HG02642 (cell line): Measurements from ENCODE around the gene IRF4.

Experiments used
- ATAC-seq: cut with Tn5 transposase; IDR thresholded peaks from one replicate; pipeline ENCODE4 v1.9.1; 2021; ENCODE audit warnings: mild to moderate bottlenecking; ENCODE audit not compliant: unreplicated experiment, poor library complexity

Gene IRF4

DNA sequence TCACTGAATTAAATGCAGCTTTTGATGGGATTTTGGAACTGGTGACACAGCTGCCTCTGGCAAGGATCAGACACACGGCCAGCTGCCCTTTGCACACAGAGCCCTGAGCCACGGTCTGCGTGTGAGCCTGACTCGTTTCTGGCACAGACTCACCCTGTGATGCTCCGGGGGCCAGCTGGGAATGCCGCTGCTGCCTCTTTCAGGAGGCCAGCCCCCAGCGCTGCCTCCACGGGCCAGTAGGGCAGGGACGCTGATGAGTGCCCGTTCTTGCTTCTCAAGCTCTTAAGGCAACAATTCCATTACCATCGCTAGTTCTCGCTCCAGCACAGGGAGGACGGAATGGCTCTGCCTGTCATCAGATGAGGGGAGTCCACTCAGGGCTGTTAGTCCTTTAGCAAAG, 61.6 kb downstream of the IRF4 start:
- ATAC-seq: no peak

DNA sequence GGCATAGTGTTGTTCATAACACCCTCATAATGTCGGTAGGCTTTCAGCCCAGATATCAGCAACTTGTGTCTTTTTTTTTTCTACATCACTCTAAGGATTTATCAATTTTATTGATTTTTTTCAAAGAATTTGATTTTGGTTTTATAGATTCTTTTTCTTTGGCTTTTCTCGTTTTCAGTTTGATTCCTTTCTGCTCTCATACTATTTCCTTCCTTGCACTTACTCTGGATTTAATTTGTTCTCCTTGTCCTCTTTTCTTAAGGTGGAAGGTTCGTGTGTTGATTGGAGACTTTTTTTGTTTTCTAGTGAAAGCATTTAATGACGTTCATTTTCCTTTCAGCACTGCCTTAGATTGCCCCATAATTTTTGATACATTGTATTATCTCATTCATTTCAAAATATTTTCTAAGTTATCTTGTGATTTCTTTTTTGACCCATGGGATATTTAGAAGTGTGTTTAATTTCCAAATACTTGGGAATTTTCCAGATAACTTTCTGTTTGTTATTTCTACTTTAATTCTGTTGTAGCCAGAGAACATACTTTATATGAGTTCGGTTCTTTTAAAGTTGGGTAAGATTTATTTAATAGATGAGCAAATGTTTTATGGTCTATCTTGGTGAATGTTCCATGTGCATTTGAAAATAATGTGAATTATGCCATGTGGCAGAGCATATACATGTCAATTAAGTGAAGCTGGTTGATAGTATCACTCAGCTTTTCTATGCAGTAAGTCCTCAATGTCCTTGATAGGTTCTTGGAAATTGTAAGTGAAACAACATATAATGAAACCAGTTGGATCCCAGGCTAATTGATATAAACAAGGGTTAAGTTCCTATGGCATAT, 62.8 kb downstream of the IRF4 start:
- ATAC-seq: no peak

DNA sequence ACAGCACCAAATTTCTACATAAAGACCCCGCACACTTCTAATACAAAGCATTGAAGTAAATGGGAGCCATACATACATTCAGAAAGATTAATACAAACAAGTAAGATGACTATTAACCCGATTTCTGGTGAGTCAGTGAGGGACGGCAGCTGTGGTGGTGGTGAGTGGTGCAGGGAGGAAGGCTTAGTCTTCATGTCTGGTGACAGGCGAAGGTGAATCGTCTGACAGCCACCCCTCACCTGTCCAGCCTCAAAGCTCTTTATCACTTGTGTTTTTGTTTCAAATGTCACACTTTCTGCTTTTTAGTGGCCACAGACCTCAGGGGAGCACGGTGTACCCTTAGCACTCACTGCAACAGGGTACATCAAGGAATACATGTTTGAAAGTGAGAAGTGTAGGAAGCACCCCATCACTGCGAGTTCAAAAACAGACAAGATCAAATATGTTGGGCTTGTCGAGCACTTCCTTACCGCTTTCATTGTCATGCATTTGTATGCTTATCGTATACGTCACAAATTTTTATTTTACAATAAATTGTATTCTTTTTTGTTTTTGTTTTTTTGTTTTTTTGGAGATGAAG, 63.5 kb downstream of the IRF4 start:
- ATAC-seq: no peak

DNA sequence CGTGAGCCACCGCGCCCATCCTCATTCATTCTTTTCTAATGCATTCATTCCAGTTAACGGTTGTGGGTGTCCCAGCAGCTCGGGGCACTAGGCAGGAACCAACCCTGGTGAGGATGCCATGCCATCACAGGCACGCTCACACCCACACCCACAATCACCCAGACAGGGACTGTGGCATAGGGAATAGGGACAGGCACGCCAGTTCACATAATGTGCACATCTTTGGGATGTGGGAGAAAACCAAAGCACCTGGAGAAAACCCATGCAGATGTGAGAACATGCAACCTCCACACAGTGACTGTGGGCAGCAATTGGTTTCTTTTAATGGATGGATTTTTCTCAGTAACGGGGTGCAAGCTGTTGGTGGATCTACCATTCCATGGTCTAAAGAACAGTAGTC, 64.3 kb downstream of the IRF4 start:
- ATAC-seq: no peak

DNA sequence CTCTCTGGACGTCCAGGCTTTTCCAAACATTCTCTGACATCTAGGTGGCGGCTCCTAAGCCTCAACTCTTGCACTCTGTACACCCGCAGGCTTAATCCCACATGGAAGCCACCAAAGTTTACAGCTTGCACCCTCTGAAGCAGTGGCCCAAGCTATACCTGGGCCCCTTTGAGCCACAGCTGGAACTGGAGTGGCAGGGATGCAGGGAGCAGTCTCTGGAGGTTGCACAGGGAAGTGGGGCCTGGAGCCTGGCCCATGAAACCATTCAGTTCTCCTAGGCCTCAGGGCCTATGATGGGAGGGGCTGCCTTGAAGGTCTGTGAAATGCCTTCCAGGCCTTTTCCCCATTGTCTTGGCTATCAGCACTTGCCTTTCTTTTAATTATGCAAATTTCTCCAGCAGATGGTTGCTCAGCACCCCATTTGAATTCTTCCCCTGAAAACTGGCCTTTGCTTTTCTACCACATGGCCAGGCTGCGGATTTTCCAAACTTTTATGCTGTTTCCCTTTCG, 64.9 kb downstream of the IRF4 start:
- no peak for ATAC-seq

DNA sequence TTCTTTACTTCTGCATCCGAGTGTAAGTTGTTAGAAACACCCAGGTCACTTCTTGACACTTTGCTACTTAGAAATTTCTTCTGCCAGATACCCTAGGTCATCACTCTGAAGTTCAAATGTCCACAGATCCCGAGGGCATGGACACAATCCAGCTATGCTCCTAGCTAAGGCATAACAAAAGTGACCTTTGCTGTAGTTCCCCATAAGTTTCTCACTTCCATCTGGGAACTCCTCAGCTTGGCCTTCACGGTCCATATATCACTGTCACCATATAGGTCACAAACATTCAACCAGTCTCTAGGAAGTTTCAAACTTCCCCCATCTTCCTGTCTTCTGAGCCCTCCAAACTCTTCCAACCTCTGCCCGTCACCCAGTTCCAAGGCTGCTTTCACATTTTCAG, 65.3 kb downstream of the IRF4 start:
- no peak for ATAC-seq
